HL-60/S4 treated with retinoic acid at 250 ng/mL for 4 days and 3 days (cell line): ENCODE data around the gene PODNL1.

Experiments
- in situ Hi-C: fragments of 300-500 bp; cut with MboI; formaldehyde crosslinking; loops from 2 replicates; pipeline ENCODE4 v1.7.0; 2022; ENCODE audit warnings: low sequenced_read_pairs

The PODNL1 gene

DNA sequence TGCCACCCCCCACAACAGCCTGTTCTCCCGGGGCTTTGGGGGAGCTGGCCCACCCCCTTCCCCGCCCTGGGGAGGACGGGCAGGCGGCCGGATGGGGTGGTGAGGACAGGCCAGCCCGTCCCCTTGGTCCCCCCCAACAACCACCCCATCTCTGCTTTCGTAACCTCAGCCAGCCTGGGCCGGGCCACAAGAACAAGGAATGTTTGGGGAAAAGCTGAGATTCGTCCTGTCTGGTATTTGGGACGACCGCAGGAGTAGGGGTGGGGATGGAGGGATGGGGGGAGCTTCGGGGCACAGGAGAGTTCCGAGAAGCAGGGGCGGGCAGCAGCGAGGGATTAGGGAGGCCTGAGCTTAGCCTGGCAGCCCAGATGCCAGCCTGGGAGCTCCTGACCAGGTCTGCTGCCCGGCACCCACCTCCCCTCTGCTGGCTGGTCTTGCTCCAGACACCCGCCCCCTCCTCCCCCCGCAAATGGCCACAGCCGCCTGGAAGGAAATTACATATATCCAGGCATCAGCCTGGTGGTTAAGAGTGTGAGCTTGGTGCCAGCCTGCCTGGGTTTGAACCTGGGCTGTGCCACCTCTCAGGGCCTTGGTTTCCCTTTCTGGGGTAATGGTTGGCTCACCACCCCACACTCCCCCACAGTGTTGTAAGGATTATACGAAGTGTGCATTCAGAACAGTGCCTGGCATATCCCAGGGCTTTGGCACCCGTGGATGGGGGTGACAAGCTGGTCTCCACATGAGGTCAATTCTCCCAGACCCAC, at the start of gene PODNL1:
TSS of gene PODNL1 (minus strand) at position 117 of the 764 bp plus-strand sequence. CDS start 236 bp downstream, outside the sequence.
- in situ Hi-C loops, result no loop called here

GRCh38 chr19:13987101-13987890, 49.1 kb upstream of the PODNL1 start:
- in situ Hi-C loops, result no loop called here

GRCh38 chr19:13986348-13986904, 48.2 kb upstream of the PODNL1 start:
- in situ Hi-C loops, result no loop called here

DNA sequence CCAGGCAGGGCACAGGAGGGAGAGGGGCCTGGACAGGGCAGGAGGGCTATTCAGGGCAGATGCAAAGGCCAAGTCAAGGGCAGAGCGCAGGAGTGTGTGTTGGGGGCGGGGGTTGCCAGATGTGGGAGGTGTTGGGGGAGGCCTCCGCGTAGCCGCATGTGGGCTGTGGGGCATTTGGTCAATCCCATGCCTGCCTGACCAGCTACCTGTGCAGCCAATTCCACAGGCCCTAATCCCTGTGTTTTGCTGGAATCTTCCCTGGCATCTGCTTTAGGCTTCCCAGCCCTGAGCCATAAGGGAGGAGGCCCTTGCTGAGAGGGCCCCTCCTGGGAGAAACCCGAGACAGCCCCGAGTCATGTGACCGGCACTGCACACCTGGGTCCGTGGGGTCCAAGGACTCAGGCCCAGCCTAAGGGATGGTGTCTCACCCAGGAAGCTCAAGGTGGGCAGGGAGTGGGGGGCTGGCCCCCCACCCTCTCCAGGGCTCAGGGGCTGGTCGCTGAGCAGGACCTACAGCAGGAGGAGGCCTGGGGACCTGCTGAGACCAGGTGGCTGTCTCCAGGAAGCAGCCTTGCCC, 47.6 kb upstream of the PODNL1 start:
- in situ Hi-C loops, result no loop called here

- in situ Hi-C loops, result no loop called here
These were observed 46.9 kb upstream of the PODNL1 start for GRCh38 chr19:13984875-13985741.

GRCh38 chr19:13984186-13984585, 46.0 kb upstream of the PODNL1 start:
- in situ Hi-C loops, result no loop called here

GRCh38 chr19:13983213-13983889, 45.1 kb upstream of the PODNL1 start:
- in situ Hi-C loops, result no loop called here

- in situ Hi-C loops, result no loop called here
These were observed 44.6 kb upstream of the PODNL1 start for GRCh38 chr19:13982773-13983172.

- in situ Hi-C loops, result no loop called here
These were observed 43.8 kb upstream of the PODNL1 start for GRCh38 chr19:13981988-13982501.

DNA sequence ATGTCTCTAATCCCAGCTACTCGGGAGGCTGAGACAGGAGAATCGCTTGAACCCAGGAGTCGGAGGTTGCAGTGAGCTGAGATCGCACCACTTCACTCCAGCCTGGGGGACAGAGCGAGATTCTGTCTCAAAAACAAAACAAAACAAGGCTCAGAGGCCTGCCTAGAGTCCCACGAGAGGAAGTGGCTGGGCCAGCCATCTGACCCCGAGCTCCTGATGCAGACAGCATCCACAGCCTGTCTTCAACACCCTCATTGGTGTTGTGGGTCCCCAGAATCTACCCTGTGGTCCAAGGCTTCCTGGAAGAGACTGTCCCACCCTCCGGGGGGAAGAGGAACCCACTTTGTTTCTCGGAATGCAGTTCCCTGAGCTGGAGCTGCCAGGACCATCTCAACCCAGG, 43.2 kb upstream of the PODNL1 start:
- in situ Hi-C loops, result no loop called here

GRCh38 chr19:13981021-13981420, 42.8 kb upstream of the PODNL1 start:
- in situ Hi-C loops, result no loop called here

DNA sequence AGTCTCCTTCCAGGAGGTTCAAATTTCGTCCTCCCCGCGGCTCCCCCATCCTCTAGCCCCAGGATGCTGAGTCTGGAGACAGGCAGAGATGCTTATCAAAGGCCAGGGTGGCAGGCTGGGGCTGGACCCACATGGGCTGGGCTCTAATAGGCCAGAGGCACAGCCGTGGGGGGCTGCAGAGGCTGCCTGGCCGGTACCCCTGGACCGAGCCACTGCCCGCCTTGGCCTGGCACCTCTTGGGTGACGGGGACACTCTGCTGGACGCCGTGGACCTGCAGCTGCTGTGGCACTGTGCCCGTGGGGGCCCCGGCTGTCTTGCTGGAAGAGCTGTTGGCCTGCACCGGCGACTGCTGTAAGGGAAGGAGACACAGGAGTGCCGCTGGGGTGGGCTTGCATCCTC, 42.1 kb upstream of the PODNL1 start:
- in situ Hi-C loops, result no loop called here

DNA sequence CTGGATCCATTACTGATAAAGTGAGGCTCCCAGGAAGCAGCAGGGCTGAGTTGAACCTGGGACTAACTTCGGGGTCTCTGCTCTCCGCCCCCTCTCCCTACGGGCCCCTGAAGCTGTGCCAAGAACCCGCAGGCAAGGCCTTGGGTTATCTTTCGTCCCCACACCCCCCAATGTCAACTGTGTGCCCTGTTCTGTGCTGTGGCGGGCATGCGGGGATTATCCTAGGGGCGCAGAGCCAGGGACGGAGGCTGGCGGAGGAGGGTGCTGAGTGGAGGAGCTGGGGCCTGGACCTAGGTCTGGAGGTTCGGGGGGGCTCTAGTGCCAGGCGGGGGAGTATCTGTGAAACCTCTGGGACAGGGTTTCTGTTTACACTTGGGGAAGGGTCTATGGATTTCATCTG, 41.5 kb upstream of the PODNL1 start:
- in situ Hi-C loops, result no loop called here

- in situ Hi-C loops, result no loop called here
These were observed 41.0 kb upstream of the PODNL1 start for GRCh38 chr19:13979244-13979615.

DNA sequence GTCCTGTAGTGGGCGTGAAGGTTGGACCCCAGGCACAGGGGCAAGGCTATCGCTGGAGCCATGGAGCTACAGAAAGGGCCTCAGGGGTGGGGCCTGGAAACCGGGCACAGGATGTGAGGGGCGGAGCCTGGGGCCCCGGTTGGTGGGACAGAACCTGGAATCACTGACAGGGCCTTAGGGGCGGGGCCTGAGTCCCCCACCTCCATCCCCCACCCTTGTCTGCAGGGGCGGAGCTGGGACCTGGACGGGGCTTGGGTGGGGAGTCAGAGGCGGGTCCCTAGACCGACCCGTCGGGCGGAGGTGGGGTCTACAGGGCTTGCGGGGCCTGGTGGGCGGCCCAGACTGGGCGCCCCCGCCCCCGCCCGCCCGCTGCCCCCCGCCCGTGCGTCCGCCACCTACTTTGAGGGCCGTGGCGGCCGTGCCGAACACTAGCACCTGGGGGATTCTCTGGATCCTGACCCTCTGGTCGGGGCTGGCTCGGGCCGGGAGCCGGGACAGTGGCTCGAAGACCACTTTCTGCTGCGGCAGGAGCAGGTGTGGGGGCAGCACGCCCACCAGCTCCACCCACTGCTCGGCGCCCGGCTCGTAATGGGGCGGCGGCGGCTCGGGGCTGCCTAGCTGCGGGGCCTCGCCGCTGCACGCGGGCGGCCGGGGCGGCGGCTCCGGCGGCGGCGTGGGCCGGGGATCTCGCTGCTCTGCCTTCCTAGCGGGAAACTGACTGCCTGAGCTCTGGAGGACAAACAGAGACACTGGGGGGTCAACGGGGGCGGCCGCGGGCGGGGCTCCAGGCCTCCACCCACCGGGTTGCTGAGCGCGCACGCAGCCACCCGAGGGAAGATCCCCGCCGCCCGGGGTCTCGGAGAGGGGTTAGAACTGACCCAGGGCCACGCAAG, 40.4 kb upstream of the PODNL1 start:
- in situ Hi-C loops, result no loop called here

- in situ Hi-C loops, result no loop called here
These were observed 39.6 kb upstream of the PODNL1 start for GRCh38 chr19:13977803-13978202.

DNA sequence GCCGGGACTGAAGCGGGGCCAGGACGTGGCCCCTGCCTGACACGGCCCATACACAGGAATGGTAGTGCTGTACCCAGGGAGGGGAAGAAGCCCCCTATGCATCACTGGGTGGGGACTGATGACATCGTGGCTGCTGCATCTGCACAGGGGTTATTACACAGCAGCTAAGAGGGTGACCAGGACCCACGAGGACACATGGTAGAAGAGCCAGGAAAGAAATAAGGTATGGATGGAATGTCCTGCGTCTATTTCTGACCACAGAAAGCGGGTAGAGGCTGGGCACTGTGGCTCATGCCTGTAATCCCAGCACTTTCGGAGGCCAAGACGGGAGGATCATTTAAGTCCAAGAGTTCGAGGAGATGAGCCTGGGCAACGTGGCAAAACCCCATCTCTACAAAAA, 38.2 kb upstream of the PODNL1 start:
- in situ Hi-C loops, result no loop called here

- in situ Hi-C loops, result no loop called here
These were observed 37.7 kb upstream of the PODNL1 start for GRCh38 chr19:13975870-13976269.

DNA sequence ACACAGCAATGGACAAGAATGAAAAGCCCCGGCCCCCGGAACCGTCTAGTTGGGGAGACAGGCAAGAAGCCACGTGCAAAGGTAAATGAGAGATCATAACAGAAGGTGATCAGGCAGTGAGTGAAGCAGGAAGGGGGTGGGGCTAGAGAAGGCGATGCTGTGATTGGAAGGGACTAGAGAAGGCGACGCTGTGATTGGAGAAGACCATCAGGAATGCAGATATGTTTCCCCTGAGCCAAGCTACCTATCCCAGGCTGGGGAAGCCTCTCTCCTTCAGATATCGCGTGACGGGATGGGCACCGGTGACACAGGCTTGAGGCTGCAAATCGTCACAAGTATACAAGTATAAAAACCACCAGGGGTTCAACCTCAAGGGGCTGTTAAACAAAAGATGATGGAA, 35.9 kb upstream of the PODNL1 start:
- in situ Hi-C loops, result no loop called here
